ENCODE measurements around the gene SLC30A5. TPM values are rescaled to one million over a fixed set of nuclear protein-coding genes. Genes with fewer than 3 reads are reported as not detected.

Gene SLC30A5
- total RNA-seq, 1 experiment from 2014 or later, result 50.0 TPM

GRCh38 chr5:69048230-69048629, 45.6 kb upstream of the SLC30A5 start:
- Histone ChIP-seq H3K4me3 (replicated peaks in 1 of 2; ENCODE audit: low read depth in 1 of 2, low read length in 2 of 2) (no peak overlapping the region), H3K9me2 (ENCODE audit: insufficient read depth) (no peaks in the 10 kb centered on the region), H3K27ac (ENCODE audit: low read depth, low read length) (no peak overlapping the region), H3K4me2 (ENCODE audit: low read length) (no peak overlapping the region), H3K9ac (ENCODE audit: low read length) (no peak overlapping the region), H4K20me1 (ENCODE audit: insufficient read depth) (no peaks in the 10 kb centered on the region), H2AFZ (ENCODE audit: low read depth, low read length, poor library complexity, severe bottlenecking) (no peak overlapping the region), H3K9me3 (ENCODE audit: control insufficient read depth in 1 of 2, insufficient read depth in 1 of 2, low read depth in 1 of 2, low read length in 2 of 2) (no peaks in the 10 kb centered on the region), H3K79me2 (ENCODE audit: insufficient read depth, low read length) (no peaks in the 10 kb centered on the region), H3K36me3 (ENCODE audit: control insufficient read depth in 1 of 2, insufficient read depth in 2 of 2, low read length in 2 of 2) (no peaks in the 10 kb centered on the region), H3K27me3 (ENCODE audit: insufficient read depth, low read length) (no peaks in the 10 kb centered on the region), H3K4me1 (ENCODE audit: control insufficient read depth in 1 of 2, insufficient read depth in 2 of 2, low read length in 2 of 2) (peaks cover 4 to 9% of the 10 kb centered on the region in 2 experiments; a peak in 3 of 4 replicates)
- peak; percentile 86 for ATAC-seq
- intact Hi-C loops (cut with micrococcal nuclease), result loop anchor here (10.0 kb wide), 2 partner anchors 287 to 347 kb away; partner anchors contain the start of gene CCDC125
- TF ChIP-seq FOSL1 (IDR thresholded peaks at IDR 0.05; ENCODE audit: low read depth) (no peak), CTCF (IDR thresholded peaks at IDR 0.05 in 2 of 3, conservative IDR thresholded peaks at IDR 0.05 in 1 of 3; ENCODE audit: borderline replicate concordance in 1 of 3, insufficient read depth in 1 of 3, low read depth in 2 of 3, low read length in 2 of 3) (peak; percentile 33 to 62 (median 56); a peak in 4 of 6 replicates), YY1 (IDR thresholded peaks at IDR 0.05; ENCODE audit: extremely low read depth, insufficient replicate concordance, low read depth, low read length) (no peak), RAD21 (IDR thresholded peaks at IDR 0.05; ENCODE audit: low read depth) (peak; percentile 70), ATF3 (IDR thresholded peaks at IDR 0.05) (no peak), MAX (IDR thresholded peaks at IDR 0.05) (no peak), ELF1 (IDR thresholded peaks at IDR 0.05; ENCODE audit: borderline replicate concordance, low read depth) (no peak)
- POLR2A ChIA-PET, result no interaction called here
- no TSS peak for BruUV-seq (replicated peaks)
- CTCF ChIA-PET, result interaction anchor here (1.5 kb wide), 1 partner anchor 24 kb away, joined by 4 read pairs; no protein-coding TSS in a partner anchor
- RAD21 ChIA-PET (ENCODE audit: low non-redundant PET in 1 of 2, low total read pairs in 2 of 2, uncharacterized antibody in 2 of 2, unreplicated experiment in 2 of 2), result no interaction called here
- DNase-seq (ENCODE audit: low read depth, low spot score), result no peak
